ENCODE measurements around the gene RNF213.

Gene RNF213

DNA sequence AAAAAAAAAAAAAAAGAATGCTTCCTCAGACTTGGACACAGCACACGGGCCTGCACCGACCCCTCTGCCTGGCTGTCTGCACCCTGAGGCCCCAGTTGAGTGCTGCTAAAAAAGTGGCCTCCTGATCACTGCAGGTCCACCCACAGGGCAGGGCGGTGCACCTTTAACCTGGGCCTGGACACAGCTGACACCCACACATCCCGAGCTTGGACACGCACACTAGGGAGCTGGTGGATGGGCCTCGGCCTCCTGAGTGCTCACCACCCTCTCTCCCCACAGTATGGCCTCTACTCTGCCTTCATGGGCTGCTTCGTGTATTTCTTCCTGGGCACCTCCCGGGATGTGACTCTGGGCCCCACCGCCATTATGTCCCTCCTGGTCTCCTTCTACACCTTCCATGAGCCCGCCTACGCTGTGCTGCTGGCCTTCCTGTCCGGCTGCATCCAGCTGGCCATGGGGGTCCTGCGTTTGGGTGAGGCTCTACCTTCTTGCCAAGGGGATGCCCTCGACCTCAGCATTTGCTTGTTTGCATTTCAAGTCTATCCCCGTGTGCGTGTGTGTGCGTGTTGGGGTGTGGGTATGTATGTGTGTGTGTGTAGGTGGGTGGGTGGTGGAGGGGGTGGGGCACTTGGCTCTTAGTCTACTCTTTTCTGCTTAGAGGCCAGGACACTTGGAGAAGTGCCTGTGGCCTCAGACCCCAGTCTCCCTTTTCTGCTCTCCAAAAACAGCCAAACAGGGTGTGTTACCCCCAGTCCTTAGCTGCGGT lies 38.1 kb upstream of the RNF213 start:
- Histone ChIP-seq H3K27me3 (ENCODE audit: insufficient read depth, low read depth, severe bottlenecking) (no peaks in the 10 kb centered on the region), H3K36me3 (peaks cover 11% of the 10 kb centered on the region), H3K4me3 (ENCODE audit: low read depth, low read length) (no peak overlapping the region), H3K27ac (no peak overlapping the region), H3K9me3 (ENCODE audit: severe bottlenecking) (no peaks in the 10 kb centered on the region)
- TF ChIP-seq, protein P1, sequence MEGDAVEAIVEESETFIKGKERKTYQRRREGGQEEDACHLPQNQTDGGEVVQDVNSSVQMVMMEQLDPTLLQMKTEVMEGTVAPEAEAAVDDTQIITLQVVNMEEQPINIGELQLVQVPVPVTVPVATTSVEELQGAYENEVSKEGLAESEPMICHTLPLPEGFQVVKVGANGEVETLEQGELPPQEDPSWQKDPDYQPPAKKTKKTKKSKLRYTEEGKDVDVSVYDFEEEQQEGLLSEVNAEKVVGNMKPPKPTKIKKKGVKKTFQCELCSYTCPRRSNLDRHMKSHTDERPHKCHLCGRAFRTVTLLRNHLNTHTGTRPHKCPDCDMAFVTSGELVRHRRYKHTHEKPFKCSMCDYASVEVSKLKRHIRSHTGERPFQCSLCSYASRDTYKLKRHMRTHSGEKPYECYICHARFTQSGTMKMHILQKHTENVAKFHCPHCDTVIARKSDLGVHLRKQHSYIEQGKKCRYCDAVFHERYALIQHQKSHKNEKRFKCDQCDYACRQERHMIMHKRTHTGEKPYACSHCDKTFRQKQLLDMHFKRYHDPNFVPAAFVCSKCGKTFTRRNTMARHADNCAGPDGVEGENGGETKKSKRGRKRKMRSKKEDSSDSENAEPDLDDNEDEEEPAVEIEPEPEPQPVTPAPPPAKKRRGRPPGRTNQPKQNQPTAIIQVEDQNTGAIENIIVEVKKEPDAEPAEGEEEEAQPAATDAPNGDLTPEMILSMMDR (IDR thresholded peaks at IDR 0.05; ENCODE audit: low read depth, low read length): no peak
- no peak for DNase-seq

DNA sequence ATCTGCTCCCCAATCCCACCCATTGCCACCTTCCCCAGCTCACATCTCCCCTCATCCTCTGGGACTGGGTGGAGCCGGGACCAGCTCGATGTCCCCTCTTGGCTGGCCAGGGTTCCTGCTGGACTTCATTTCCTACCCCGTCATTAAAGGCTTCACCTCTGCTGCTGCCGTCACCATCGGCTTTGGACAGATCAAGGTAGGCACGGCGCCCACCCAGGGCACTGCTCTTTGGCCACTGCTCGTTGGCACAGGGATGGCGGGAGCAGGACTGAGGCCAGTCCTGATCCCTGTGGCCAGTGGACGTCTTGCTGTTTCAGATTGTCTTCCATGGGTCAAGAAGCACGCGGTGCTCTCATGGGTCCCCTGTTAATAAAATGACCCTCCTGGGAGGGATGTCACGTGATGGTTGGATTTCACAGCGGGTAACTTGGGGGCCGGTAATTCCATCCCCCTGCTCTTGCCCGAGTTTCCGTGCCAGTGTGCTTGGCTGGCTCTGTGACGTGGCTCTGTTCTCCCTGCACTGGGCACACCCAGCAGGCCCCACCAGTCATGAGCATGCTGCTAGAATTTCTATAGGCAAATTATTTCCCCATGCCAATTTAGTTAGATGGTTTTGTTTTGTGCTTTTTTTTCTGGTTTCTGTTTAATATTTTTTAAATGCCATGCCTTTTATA lies 37.4 kb upstream of the RNF213 start:
- TF ChIP-seq, protein P1 (IDR thresholded peaks at IDR 0.05; ENCODE audit: low read depth, low read length): no peak
- peaks cover 11% of the 10 kb centered on the region for H3K36me3 ChIP-seq
- no peaks in the 10 kb centered on the region for H3K9me3 ChIP-seq (ENCODE audit: severe bottlenecking)
- no peaks in the 10 kb centered on the region for H3K27me3 ChIP-seq (ENCODE audit: insufficient read depth, low read depth, severe bottlenecking)
- no peak overlapping the region for H3K4me3 ChIP-seq (ENCODE audit: low read depth, low read length)
- no peak for DNase-seq
- no peak overlapping the region for H3K27ac ChIP-seq

DNA sequence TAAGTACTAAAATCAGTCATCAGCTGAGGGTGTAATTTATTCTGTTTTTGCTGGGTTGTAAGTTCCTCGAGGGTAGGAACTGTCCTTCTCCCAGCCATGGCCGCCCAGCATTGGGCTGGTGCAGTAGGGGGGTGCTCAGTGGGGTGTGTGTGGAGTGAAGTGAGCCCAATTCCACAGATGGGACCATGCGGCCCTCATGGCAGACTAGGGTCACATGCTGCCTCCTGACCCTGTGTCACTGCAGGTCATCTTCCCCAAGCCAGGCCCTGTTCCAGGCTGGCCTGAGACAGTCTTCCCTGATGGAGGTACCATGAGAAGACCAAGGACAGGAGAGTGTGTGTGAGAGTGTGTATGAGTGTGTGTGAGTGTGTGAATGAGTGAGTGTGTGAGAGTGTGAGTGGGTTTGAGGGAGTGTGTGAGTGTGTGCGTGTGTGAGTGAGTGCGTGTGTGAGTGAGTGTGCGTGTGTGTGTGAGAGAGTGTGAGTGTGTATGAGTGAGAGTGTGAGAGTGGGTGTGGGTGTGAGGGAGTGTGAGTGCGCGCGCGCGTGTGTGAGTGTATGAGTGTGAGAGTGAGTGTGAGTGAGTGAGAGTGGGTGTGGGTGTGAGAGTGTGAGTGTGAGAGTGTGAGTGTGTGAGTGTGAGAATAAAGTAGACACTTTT lies 36.7 kb upstream of the RNF213 start:
- no peak for DNase-seq
- no peak overlapping the region for H3K27ac ChIP-seq
- no peak overlapping the region for H3K4me3 ChIP-seq (ENCODE audit: low read depth, low read length)
- H3K36me3 ChIP-seq: peaks cover 11% of the 10 kb centered on the region
- TF ChIP-seq, protein P1 (IDR thresholded peaks at IDR 0.05; ENCODE audit: low read depth, low read length): no peak
- H3K9me3 ChIP-seq (ENCODE audit: severe bottlenecking): no peaks in the 10 kb centered on the region
- H3K27me3 ChIP-seq (ENCODE audit: insufficient read depth, low read depth, severe bottlenecking): no peaks in the 10 kb centered on the region

DNA sequence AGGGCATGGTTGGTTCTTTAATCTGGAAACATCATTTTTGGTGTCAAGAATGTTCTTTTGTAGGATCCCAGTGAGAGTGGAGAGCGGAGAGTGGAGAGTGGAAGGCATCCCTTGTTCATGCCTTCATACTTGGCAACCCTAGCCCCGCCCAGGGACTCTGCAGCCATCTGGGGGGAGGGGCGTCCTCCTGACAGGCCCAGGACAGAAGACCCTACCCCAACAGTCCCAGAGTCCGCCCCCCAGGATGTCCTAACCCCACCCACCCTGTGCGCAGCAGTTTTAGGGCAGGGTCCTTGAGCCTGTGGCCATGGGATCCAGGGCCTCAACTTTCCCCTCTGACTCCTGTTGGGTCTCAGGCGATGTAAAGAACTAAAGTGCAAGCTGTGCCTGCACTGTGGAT lies 36.0 kb upstream of the RNF213 start:
- Histone ChIP-seq H3K9me3 (ENCODE audit: severe bottlenecking) (no peaks in the 10 kb centered on the region), H3K36me3 (peaks cover 11% of the 10 kb centered on the region), H3K27me3 (ENCODE audit: insufficient read depth, low read depth, severe bottlenecking) (no peaks in the 10 kb centered on the region), H3K4me3 (ENCODE audit: low read depth, low read length) (no peak overlapping the region), H3K27ac (no peak overlapping the region)
- TF ChIP-seq, protein P1 (IDR thresholded peaks at IDR 0.05; ENCODE audit: low read depth, low read length): no peak
- DNase-seq: no peak

DNA sequence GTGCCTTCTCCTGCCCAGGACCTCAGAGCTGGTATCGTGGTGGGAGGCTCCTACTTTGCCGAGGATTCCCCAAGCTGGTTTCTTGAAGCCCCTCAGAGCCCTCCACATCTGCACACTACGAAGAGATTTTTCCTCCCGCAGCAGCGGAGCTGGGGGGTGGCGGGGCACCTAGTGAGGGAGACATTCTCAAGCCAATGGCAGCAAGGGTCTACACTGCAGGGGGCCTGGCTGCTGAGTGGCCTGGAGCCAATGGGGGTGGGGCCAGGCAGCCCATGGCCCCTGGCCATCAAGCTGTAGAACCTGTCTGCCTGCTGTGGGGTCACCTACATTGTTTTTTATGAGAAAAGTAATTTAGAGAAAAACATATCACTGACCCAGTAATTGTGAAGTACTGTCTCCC lies 35.4 kb upstream of the RNF213 start:
- DNase-seq: no peak
- TF ChIP-seq, protein P1 (IDR thresholded peaks at IDR 0.05; ENCODE audit: low read depth, low read length): no peak
- H3K27ac ChIP-seq: no peak overlapping the region
- H3K9me3 ChIP-seq (ENCODE audit: severe bottlenecking): no peaks in the 10 kb centered on the region
- H3K27me3 ChIP-seq (ENCODE audit: insufficient read depth, low read depth, severe bottlenecking): no peaks in the 10 kb centered on the region
- H3K4me3 ChIP-seq (ENCODE audit: low read depth, low read length): no peak overlapping the region
- peaks cover 11% of the 10 kb centered on the region for H3K36me3 ChIP-seq
